B cell (primary cell): Measurements from ENCODE around the gene DOCK3. TPM values are rescaled to one million over a fixed set of nuclear protein-coding genes. Genes with fewer than 3 reads are reported as not detected.

Experiments used
- ATAC-seq: fragments of 200-7000 bp; cut with Tn5 transposase; one replicate; pipeline ENCODE4 v1.10.0; 2021; ENCODE audit warnings: low read depth, mild to moderate bottlenecking, moderate number of reproducible peaks, moderate library complexity
- CTCF ChIA-PET: fragments of 350-600 bp; sonication (Branson Sonifier 250); formaldehyde crosslinking; loops from one replicate; lab custom pipeline; 2021; ENCODE audit warnings: antibody characterized with exemption, inconsistent platforms; lab: Charles Lee
- POLR2A ChIA-PET: fragments of 350-600 bp; sonication (Branson Sonifier 250); formaldehyde crosslinking; loops from one replicate; lab custom pipeline; 2021; ENCODE audit warnings: antibody characterized with exemption; lab: Charles Lee
- DNase-seq: peaks from one replicate; pipeline ENCODE4 v3.0.0; 2013
- H2AFZ ChIP-seq: 2 replicates; pipeline ENCODE4 v1.6.1; 2012; ENCODE audit warnings: mild to moderate bottlenecking, low read depth, low read length; ENCODE audit not compliant: insufficient read depth, poor library complexity, severe bottlenecking
- H3K27ac ChIP-seq, 2 donors: 1 replicate in 1 of 2; 2 replicates in 1 of 2; pipeline ENCODE4 v1.5.1; 2012 to 2013; ENCODE audit warnings: low read length in 2 of 2, mild to moderate bottlenecking in 2 of 2, moderate library complexity in 1 of 2
- H3K27me3 ChIP-seq, 4 experiments: fragments of 200-600 bp in 1 of 4; sonication (generic) in 1 of 4; replicated peaks in 1 of 4; 1 replicate in 2 of 4; 2 replicates in 2 of 4; pipeline versions ENCODE4 v1.6.1 to v1.7.0; 2013 to 2016; ENCODE audit warnings: low read length in 3 of 4, mild to moderate bottlenecking in 2 of 4, mixed read lengths in 1 of 4, moderate library complexity in 1 of 4; ENCODE audit not compliant: insufficient read depth in 4 of 4, control insufficient read depth in 3 of 4; ENCODE audit errors: control extremely low read depth in 1 of 4
- H3K36me3 ChIP-seq, 2 experiments: replicated peaks in 1 of 2; 1 replicate in 1 of 2; 2 replicates in 1 of 2; pipeline versions ENCODE4 v1.6.1 to v1.7.1; 2013; ENCODE audit warnings: low read length in 1 of 2; ENCODE audit not compliant: insufficient read depth in 2 of 2, control insufficient read depth in 1 of 2; ENCODE audit errors: control extremely low read depth in 1 of 2, extremely low read depth in 1 of 2
- H3K4me1 ChIP-seq, 2 donors: fragments of 200-600 bp in 1 of 2; sonication (generic) in 1 of 2; 1 replicate in 1 of 2; 2 replicates in 1 of 2; pipeline versions ENCODE4 v1.5.1 to v1.6.1; 2013 to 2017; ENCODE audit warnings: low read length in 2 of 2; ENCODE audit not compliant: control insufficient read depth in 2 of 2, insufficient read depth in 2 of 2
- H3K4me2 ChIP-seq: replicated peaks from 2 replicates; pipeline ENCODE3; 2012; ENCODE audit warnings: mild to moderate bottlenecking, low read depth, low read length; ENCODE audit not compliant: poor library complexity, severe bottlenecking
- H3K4me3 ChIP-seq, 5 experiments: fragments of 200-600 bp in 1 of 5; sonication (generic) in 1 of 5; 1 replicate in 3 of 5; 2 replicates in 2 of 5; pipeline versions ENCODE4 v1.5.1 to v1.7.0; 2011 to 2016; ENCODE audit warnings: low read length in 4 of 5, mild to moderate bottlenecking in 4 of 5, low read depth in 2 of 5, control low read depth in 1 of 5, moderate library complexity in 1 of 5; ENCODE audit not compliant: insufficient read depth in 1 of 5; ENCODE audit errors: control extremely low read depth in 1 of 5, extremely low read depth in 1 of 5
- H3K79me2 ChIP-seq: fragments of 200-600 bp; sonication (generic); one replicate; pipeline ENCODE4 v1.6.0; 2016; ENCODE audit warnings: low read length; ENCODE audit not compliant: control insufficient read depth, insufficient read depth
- H3K9ac ChIP-seq: fragments of 200-600 bp; sonication (generic); 2 replicates; pipeline ENCODE4 v1.6.1; 2017; ENCODE audit warnings: mild to moderate bottlenecking, low read length, moderate library complexity
- H3K9me3 ChIP-seq, 3 donors: one replicate each; pipeline versions ENCODE4 v1.6.1 to v1.7.1; 2013; ENCODE audit warnings: low read length in 2 of 3; ENCODE audit not compliant: control insufficient read depth in 2 of 3, insufficient read depth in 1 of 3; ENCODE audit errors: control extremely low read depth in 1 of 3
- H4K20me1 ChIP-seq: 2 replicates; pipeline ENCODE4 v1.6.0; 2012; ENCODE audit warnings: mild to moderate bottlenecking, low read length; ENCODE audit not compliant: insufficient read depth, control insufficient read depth, poor library complexity, severe bottlenecking
- H3K27ac Mint-ChIP-seq: one replicate; pipeline ENCODE4 v1.8.0; 2021; ENCODE audit warnings: mixed read lengths
- H3K27me3 Mint-ChIP-seq: one replicate; pipeline ENCODE4 v1.8.0; 2021; ENCODE audit warnings: mixed read lengths
- H3K4me1 Mint-ChIP-seq: one replicate; pipeline ENCODE4 v1.8.0; 2021; ENCODE audit warnings: mixed read lengths
- H3K4me3 Mint-ChIP-seq: one replicate; pipeline ENCODE4 v1.8.0; 2021; ENCODE audit warnings: mixed read lengths
- H3K9me3 Mint-ChIP-seq: one replicate; pipeline ENCODE4 v1.8.0; 2022; ENCODE audit warnings: mixed read lengths; ENCODE audit not compliant: insufficient read depth
- EZH2 ChIP-seq: IDR thresholded peaks from 2 replicates; pipeline ENCODE4 v1.6.1; 2012; ENCODE audit warnings: borderline replicate concordance, low read depth, mild to moderate bottlenecking, moderate library complexity, low read length; ENCODE audit not compliant: insufficient read depth, poor library complexity, severe bottlenecking
- WGBS: methylation state at CpG from one replicate; pipeline ENCODE4 v1.1.5; 2013; ENCODE audit warnings: missing lambda C conversion rate; ENCODE audit not compliant: insufficient coverage; 5-methylcytosine and 5-hydroxymethylcytosine counted together
- intact Hi-C: fragments of 100-400 bp; cut with micrococcal nuclease; formaldehyde crosslinking; loops from one replicate; pipeline ENCODE4 v1.10.0; 2022
- polyA plus RNA-seq: library from polyadenylated mRNA; depleted of rRNA; stranded (reverse); fragments of >200 nt; gene quantifications from 2 replicates; pipeline ENCODE4 v1.2.3, GENCODE V29; 2012
- total RNA-seq, 2 donors: library from RNA; stranded (reverse); fragments of 120-200 nt in 1 of 2; gene quantifications; 1 replicate in 1 of 2; 2 replicates in 1 of 2; pipeline versions ENCODE4 v1.2.3 to v1.2.4, GENCODE V29; 2013 to 2022
- TF ChIP-seq, protein P1 (sequence below): fragments of 200-600 bp; IDR thresholded peaks from one replicate; pipeline ENCODE4 v1.8.0; 2022; ENCODE audit warnings: antibody characterized with exemption, mild to moderate bottlenecking

Gene DOCK3
- total and polyA plus RNA-seq, 2 donors (not counting 1 experiment from before 2014, with no cell fraction given): 0.06 to 0.30 TPM

- no peak overlapping the region for H3K27ac Mint-ChIP-seq
- Histone ChIP-seq H3K4me1 (no peaks in the 10 kb centered on the region), H3K27me3 (no peaks in the 10 kb centered on the region), H3K79me2 (no peaks in the 10 kb centered on the region), H3K4me2 (no peak overlapping the region), H3K9me3 (peaks cover 2 to 9% (median 8%) of the 10 kb centered on the region in 3 donors), H3K9ac (no peak overlapping the region), H3K4me3 (no peak overlapping the region), H2AFZ (no peak overlapping the region), H4K20me1 (no peaks in the 10 kb centered on the region), H3K36me3 (no peaks in the 10 kb centered on the region), H3K27ac (no peak overlapping the region)
- no peak for DNase-seq
- no peak for ATAC-seq
- H3K27me3 Mint-ChIP-seq: peaks cover 10% of the 10 kb centered on the region
- peaks cover 10% of the 10 kb centered on the region for H3K4me1 Mint-ChIP-seq
- POLR2A ChIA-PET: no interaction called here
- intact Hi-C loops: no loop called here
- H3K9me3 Mint-ChIP-seq: peaks cover 12% of the 10 kb centered on the region
- CTCF ChIA-PET: no interaction called here
- WGBS: 92% methylated on average over 1 of the region's 1 CpG
- no peak overlapping the region for H3K4me3 Mint-ChIP-seq
- TF ChIP-seq EZH2: no peak
- TF ChIP-seq, protein P1, sequence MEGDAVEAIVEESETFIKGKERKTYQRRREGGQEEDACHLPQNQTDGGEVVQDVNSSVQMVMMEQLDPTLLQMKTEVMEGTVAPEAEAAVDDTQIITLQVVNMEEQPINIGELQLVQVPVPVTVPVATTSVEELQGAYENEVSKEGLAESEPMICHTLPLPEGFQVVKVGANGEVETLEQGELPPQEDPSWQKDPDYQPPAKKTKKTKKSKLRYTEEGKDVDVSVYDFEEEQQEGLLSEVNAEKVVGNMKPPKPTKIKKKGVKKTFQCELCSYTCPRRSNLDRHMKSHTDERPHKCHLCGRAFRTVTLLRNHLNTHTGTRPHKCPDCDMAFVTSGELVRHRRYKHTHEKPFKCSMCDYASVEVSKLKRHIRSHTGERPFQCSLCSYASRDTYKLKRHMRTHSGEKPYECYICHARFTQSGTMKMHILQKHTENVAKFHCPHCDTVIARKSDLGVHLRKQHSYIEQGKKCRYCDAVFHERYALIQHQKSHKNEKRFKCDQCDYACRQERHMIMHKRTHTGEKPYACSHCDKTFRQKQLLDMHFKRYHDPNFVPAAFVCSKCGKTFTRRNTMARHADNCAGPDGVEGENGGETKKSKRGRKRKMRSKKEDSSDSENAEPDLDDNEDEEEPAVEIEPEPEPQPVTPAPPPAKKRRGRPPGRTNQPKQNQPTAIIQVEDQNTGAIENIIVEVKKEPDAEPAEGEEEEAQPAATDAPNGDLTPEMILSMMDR: no peak
Observed at GRCh38 chr3:50995085-50995824, 320.5 kb downstream of the DOCK3 start.

DNA sequence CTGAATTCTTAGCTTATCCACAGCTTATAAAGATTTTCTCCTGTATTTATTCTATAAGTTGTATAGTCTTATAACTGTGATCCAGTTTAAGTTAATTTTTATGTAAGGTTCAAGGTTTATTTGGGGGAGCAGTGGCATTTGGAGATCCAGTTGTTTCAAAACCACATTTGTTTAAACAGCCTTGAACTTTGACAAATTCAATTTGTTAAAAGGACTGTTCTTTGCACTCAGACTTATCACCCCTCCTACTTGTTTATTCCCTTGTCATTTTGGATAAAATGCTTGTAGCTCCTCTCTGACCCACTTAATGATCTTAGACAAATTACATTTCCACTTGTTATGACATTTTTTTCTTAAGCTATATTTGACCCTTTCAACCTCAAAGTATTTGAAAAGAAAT, 327.8 kb downstream of the DOCK3 start:
- no peaks in the 10 kb centered on the region for H4K20me1 ChIP-seq
- Mint-ChIP-seq H3K27me3 (peaks cover 6% of the 10 kb centered on the region), H3K9me3 (no peaks in the 10 kb centered on the region), H3K4me3 (no peak overlapping the region), H3K4me1 (peaks cover 4% of the 10 kb centered on the region), H3K27ac (no peak overlapping the region)
- no peaks in the 10 kb centered on the region for H3K79me2 ChIP-seq
- ATAC-seq (no peak), DNase-seq (no peak)
- CTCF ChIA-PET: interaction anchor here (0.7 kb wide), 1 partner anchor 367 kb away, joined by 3 read pairs; no protein-coding TSS in a partner anchor
- no peak overlapping the region for H2AFZ ChIP-seq
- H3K27me3 ChIP-seq: no peaks in the 10 kb centered on the region
- no peak overlapping the region for H3K4me2 ChIP-seq
- no peak overlapping the region for H3K4me3 ChIP-seq
- no peaks in the 10 kb centered on the region for H3K36me3 ChIP-seq
- intact Hi-C loops: no loop called here
- no peaks in the 10 kb centered on the region for H3K4me1 ChIP-seq
- H3K27ac ChIP-seq: no peak overlapping the region
- no peaks in the 10 kb centered on the region for H3K9me3 ChIP-seq
- POLR2A ChIA-PET: interaction anchor here (0.6 kb wide), 1 partner anchor 770 kb away, joined by 3 read pairs; no protein-coding TSS in a partner anchor
- no peak for TF ChIP-seq EZH2
- TF ChIP-seq, protein P1: no peak
- H3K9ac ChIP-seq: no peak overlapping the region
